HG02852 (cell line): ENCODE data around the gene MYL12B.
"Not testable (repeated sequence)": the region's sequence is repeated elsewhere in the genome, so short reads cannot be mapped to it uniquely, and the experiment has no call there.

Experiments
- ATAC-seq: cut with Tn5 transposase; IDR thresholded peaks from one replicate; pipeline ENCODE4 v1.9.1; 2021; ENCODE audit warnings: mild to moderate bottlenecking, moderate library complexity; ENCODE audit not compliant: unreplicated experiment

Gene MYL12B

GRCh38 chr18:3261373-3262233 lies at the start of gene MYL12B:
Gene MYL12B (plus strand): TSS chr18:3262133. CDS start chr18:3272899, 10,766 bp downstream.
- peak; percentile 83 for ATAC-seq

GRCh38 chr18:3212657-3213056 lies 49.3 kb upstream of the MYL12B start:
- no peak for ATAC-seq

DNA sequence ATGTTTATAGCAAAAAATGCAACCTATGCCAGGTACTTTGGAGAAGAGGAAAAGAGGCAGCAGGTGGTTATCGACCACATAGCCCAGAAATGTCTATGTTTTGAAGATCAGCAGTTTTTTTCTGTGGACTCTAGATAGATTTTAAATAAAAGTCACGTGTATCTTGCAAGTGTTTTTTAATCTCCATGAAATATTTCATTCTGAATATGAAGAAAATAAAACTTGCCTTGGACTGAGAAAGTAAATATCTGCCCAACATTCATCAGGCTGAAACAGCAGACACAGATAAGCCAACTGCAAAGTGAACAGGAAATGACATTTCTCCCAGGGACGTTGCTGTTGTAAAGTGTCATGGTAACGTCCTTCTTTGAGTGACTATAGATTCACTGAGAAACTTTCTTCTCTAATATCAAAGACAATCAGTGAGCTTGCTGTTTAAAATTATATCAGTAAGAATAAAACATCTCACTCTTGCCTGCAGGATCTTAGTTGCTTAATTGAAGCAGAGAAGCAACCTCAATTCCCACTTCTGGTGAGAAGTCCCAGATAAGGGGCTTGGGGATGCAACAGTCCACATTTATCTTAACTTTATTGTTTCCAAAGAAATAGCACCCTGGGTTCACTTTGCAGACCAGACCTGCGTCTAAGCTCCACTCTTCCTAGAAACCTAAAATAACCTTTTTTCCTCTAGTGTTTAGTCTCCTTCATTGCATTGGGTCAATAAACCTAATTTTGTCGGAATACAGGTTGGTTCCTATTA lies 48.5 kb upstream of the MYL12B start:
- ATAC-seq = no peak

DNA sequence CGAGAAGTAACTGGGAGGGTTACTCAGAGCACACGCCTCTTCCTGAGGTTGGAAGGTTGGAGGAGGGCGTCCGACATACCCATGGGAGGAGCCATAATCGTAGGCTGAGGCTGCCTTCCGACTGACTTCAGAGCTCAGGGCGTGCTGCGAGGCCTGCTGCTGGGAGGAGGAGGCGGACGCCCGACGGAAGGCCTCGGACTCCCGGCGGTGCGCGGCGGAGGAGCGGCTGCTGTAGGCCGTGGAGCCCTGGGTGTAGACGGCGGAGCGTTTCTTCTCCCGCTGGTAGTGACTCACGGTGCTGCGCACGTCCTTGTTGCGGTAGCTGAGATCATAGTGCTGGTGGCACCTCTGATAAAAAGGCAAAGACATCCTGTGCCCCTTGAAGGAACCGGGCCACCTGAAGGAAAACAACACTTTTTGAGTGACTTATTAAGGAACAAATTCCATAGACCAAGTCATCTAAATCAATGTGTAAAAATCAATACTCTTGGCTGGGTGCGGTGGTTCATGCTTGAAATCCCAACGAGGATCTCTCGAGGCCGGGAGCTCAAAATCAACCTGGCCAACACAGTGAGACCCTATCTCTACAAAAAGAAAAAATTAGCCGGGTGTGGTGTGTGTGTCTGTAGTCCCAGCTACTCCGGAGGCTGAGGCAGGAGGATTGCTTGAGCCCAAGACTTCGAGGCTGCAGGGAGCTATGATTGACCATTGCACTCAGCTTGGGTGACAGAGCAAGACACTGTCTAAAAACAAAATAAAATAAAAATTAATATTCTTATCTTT lies 46.9 kb upstream of the MYL12B start:
- ATAC-seq = no peak

DNA sequence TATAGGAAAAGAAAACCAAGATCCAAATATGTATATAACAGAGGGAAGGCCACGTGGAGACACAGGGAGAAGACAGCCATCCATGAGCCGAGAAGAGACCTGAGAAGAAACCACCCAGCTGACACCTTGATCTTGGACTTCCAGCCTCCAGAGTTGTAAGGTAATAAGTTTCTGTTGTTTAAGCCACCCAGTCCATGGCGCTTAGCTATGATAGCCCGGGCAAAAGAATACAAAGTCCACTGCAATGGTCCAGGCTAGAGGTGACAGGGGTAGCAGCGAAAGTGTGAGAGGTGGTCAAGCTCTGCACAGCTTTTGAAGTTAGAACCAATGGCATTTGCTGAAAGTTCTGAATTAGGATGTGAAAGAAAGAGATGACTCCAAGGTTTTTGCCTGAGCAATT lies 44.9 kb upstream of the MYL12B start:
- no peak for ATAC-seq

GRCh38 chr18:3217948-3218647 lies 43.8 kb upstream of the MYL12B start:
- ATAC-seq = no peak

- ATAC-seq = no peak
Observed at GRCh38 chr18:3218819-3219218, 43.1 kb upstream of the MYL12B start.

DNA sequence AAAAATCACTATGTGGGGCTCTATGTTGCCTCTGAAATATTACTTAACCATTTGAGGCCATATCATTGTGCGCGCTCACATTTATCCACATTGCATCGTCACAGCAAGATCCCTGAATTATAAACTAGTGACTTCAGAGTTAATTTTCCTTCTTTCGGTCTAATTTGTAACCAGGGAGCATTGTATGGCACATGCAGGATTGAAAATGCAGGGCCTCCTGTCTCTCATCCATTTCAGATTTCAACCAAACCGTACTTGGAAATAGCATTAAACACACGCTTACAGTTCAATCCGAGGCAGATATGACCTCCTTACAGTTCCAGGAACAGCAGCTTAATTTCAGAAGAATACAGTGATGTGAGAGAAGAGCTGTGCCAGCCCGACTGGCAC lies 42.7 kb upstream of the MYL12B start:
- no peak for ATAC-seq

DNA sequence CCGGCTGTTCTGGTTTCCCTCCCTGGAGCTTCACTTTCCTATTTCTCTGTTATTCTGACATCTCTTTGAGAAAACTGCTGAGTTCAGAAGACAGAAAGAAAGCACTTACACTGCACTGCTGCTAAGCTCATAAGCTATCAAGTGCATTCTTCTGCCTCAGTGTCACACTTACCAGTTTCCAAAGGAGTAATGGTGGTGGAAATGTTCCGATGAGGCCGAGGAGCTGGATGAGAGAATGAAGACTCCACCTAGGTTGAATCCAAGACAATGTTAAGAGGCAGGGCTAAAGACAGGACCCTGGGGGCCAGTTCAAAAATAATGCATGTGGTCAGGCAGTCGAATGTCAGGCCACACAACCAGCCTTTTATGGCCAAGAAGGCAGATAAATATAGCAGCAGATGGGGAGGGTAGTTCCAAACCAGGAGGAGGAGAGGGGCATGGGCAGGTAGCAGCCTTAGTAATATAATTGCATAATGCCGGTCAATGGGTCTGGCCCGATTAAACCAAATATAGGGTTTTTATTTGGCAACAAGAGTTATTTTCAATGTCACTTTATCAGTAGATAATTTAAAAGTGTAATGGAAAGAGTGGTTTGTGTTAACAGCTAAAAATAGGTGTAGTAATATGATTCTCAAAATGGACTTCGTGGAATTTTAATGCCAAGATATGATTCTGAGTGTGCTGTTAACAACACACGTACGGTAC lies 42.1 kb upstream of the MYL12B start, which contains the start of gene MYOM1:
MYOM1 (minus strand) TSS at position 338 of the 705 bp plus-strand sequence. CDS start 4,745 bp downstream, outside the sequence.
- no peak for ATAC-seq

DNA sequence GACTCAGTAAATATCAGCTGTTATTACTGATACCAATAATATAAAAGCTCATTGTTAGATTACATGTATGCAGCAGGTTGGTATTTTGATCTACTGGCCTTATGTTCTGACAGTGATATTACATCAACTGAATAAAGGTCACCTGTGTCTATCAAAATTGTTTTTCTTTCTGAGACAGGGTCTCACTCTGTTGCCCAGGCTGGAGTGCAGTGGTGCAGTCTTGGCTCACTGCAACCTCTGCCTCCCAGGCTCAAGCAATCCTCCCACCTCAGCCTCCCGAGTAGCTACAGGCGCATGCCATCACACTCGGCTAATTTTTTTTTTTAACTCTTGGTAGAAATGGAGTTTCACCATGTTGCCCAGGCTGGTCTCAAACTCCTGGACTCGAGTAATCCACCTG lies 41.1 kb upstream of the MYL12B start:
- not testable (repeated sequence) for ATAC-seq

GRCh38 chr18:3221496-3221895 lies 40.4 kb upstream of the MYL12B start:
- no peak for ATAC-seq

GRCh38 chr18:3223356-3223755 lies 38.6 kb upstream of the MYL12B start:
- ATAC-seq = no peak

GRCh38 chr18:3224223-3224622 lies 37.7 kb upstream of the MYL12B start:
- ATAC-seq = no peak

DNA sequence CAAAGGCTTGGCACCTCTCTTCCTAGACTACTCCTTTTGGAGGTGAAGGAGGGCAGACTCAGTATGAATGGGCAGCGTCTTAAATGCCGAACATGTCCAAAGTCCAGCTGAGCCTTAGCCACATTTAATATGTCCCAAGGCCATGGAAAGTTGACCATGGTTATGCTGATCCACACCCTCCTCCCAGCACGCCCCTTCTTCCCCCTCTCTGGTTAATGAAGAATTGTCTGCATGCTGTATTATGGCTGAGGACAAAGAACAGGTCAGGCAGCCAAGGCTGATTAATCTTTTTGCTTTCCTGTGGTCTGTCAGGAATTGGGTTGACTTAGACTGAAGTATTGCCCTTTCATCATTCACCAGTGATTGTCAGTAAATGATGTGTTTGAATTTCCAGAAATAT lies 36.3 kb upstream of the MYL12B start:
- ATAC-seq = no peak

- ATAC-seq = no peak
Observed at GRCh38 chr18:3226048-3226447, 35.9 kb upstream of the MYL12B start.

GRCh38 chr18:3230401-3231334 lies 31.3 kb upstream of the MYL12B start:
- ATAC-seq = no peak

- no peak for ATAC-seq
Observed at GRCh38 chr18:3233004-3233403, 28.9 kb upstream of the MYL12B start.

GRCh38 chr18:3233433-3234168 lies 28.3 kb upstream of the MYL12B start:
- ATAC-seq = no peak
